Measurements from ENCODE around the gene GAB2.
"Not testable (repeated sequence)": the region's sequence is repeated elsewhere in the genome, so short reads cannot be mapped to it uniquely, and the experiment has no call there.

GRCh38 chr11:78175862-78176261 lies 241.8 kb downstream of the GAB2 start:
- not testable (repeated sequence) for TF ChIP-seq CTCF, POLR2A (IDR thresholded peaks at IDR 0.05)
